ENCODE data around the gene ADRA1B.
"Not testable (repeated sequence)": the region's sequence is repeated elsewhere in the genome, so short reads cannot be mapped to it uniquely, and the experiment has no call there.

ADRA1B gene

GRCh38 chr5:159933531-159934485 is 17.5 kb downstream of the ADRA1B start:
- no peak for DNase-seq

DNA sequence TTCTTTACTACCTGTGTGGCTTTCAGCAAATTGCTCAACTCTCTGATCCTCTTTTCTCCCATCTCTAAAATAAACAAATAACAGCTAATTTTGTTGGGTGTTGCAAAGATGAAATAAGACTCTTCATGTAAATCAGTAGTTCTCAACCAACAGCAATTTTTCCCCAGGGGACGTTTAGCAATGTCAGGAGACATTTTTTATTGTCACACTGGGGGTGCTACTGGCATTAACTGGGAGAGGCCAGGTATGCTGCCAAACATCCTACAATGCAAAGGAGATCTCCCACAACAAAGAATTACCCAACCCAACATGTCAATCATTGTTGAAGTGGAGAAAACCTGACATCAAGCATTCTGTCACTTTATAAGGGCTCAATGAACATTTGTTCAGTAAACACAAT is 19.7 kb downstream of the ADRA1B start:
- DNase-seq: no peak

DNA sequence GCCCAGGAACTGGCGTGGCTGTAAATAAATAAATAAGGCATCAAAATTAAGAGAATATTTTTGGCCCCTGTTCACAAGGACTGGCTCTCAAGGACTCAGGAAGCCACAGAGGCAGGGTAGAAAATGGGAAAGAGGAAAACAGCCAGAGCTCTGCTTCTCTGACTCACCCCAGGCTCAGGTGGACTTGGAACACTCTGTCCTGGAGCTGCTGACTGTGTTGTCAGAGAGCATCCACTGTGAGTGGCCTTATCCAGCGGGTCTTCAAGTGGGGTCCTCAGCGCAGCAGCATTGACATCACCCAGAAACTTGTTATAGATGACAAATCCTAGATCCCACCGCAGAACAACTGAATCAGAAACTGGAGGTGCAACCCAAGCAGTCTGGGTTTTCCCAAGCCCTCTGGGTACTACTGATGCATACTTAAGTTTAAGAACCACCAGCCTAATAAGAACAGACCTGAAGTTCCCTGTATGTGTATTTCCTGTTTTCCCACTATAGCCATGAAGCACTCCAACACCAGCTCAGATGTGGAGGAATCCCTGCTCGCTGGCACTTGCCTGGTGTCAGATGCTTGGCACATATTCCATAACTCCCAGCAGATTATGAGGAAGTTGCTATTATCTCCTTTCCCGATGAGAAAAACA is 20.5 kb downstream of the ADRA1B start:
- DNase-seq: no peak

GRCh38 chr5:159937580-159937979 is 21.3 kb downstream of the ADRA1B start:
- no peak for DNase-seq

- DNase-seq: no peak
These were observed 27.0 kb downstream of the ADRA1B start for GRCh38 chr5:159943326-159943725.

- DNase-seq: no peak
These were observed 27.8 kb downstream of the ADRA1B start for GRCh38 chr5:159944056-159944600.

DNA sequence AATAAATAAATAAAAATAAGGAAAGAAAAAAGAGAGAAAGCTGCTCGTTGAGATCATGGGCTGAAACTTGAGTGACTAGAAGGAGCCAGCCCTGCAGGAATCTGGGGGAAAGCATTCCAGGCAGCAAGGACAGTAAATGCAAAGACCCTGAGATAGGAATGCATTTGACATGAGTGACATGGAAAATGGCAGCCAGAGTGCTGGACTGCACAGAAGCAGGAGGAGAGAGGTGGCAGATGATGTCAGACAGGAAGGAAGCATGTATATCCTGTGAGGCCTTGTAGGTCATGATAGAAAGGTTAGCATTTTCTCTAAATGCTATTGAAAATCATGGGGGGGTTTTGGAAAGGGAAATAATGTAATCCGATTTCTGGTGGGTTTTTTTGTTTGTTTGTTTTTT is 29.1 kb downstream of the ADRA1B start:
- DNase-seq: no peak

DNA sequence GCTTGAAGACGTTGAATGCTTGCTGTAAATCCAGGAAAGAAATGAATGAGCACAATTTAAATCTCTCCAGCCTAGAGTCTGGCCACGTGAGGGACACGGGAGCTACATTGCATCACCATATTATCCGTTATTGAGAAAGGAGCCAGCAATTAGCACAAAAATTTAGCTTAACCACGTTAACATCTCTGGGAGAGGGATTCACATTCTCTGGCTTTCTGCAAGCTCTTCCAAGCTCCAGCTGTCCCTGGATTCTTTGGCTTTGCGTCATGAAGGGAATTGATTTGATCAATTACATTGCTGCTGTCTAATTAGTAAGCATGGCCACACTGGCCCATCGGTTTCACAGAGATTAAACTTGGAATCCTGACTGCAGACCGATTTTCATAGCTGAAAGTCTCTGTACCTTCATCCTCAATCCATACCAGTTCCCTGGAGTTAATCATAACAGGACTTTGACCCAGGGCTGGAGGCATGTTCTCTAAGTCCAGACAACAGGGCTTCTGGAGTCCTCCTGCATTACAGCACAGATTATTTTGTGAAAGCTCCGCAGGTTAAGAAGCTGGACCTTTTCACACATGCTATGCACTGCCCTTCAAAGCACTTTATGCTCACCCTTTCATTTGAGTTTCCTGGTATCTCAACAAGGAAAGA is 31.6 kb downstream of the ADRA1B start:
- no peak for DNase-seq

DNA sequence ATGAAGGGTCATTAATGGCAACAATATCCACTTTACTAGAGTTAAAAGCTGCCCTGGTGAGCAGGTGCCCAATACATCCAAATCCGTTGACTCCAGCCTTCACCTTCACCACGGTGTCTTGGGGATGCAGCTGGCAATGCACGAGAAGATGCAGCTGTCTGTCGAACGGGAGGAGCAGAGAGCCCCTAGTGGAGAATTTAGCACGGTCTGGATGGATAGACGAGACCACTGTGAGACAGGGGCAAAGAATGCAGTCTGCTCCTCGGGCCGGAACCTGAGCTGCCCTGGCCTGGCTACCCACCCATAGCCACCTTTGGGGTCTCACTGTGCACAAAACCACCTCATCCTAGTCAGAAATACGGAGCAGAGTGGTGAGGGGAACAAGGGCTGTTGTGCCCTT is 35.1 kb downstream of the ADRA1B start:
- DNase-seq: no peak

- no peak for DNase-seq
These were observed 35.6 kb downstream of the ADRA1B start for GRCh38 chr5:159951834-159952233.

- no peak for DNase-seq
These were observed 37.3 kb downstream of the ADRA1B start for GRCh38 chr5:159953609-159954008.

DNA sequence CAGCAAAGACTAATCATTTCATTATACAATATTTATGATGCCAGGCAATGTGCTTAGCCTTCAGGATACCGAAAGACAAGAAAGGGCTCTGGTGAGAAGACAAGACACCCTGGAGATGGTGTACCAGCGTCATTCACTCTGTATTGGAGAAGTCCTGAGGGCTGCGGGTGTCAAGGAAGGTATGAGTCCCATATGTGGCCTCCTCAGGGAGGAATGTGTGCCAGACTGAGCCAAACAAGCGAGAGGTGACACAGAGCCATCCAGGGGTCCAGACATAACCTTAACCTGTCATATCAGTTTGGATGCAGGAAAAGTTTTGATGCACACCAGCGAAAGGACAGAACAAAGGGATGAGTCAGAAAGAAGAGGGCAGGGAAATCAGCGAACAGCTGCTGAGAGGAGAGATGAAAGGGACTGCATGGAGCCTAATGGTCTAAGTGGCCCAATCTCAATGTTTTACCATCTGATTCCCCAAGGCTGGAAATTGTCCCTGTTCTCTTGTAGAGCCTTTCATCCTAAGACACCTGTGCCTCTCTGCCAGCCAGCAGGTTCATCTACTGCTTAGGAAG is 38.9 kb downstream of the ADRA1B start:
- DNase-seq: no peak

- no peak for DNase-seq
These were observed 39.8 kb downstream of the ADRA1B start for GRCh38 chr5:159956074-159956473.

DNA sequence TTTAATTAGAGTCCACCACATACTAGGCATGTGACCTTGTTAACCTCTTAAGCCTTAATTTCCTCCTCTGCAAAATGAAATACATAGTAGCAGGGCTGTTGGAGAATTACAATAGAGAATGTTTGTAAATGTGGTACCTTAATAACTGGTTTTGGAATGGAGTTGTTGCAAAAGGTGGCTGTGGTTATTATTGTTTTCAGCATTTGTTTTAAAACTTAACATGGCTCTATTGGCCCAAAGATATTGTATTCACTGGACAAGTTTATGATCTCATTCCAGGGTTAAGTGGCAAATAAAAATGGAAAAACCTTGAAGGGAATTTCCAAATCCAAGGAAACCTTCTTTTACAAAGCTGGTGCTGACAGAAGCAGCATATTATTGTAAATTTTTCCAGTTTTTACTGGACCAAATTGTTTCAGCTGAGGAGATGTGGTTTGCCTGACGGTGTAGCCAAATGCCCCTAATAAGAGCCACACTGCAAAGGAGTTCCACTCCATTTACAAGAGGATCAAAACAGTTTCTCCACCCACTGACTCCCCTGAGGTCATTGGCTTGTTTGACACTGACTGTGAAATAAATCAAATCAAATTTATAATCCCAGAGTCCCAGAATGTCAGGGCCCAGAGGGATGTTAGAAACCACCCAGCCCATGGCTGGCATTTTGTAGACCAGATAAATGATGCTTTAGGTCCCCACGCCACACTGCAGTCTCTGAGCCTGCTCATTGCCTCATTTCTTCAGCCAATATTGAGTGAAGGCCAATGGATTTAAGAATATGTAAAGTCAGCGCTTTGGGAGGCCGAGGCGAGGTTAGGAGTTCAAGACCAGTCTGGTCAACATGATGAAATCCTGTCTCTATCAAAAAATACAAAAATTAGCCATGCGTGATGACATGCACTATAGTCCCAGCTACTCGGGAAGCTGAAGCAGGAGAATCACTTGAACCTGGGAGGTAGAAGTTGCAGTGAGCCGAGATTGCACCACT is 45.2 kb downstream of the ADRA1B start:
- no peak for DNase-seq

DNA sequence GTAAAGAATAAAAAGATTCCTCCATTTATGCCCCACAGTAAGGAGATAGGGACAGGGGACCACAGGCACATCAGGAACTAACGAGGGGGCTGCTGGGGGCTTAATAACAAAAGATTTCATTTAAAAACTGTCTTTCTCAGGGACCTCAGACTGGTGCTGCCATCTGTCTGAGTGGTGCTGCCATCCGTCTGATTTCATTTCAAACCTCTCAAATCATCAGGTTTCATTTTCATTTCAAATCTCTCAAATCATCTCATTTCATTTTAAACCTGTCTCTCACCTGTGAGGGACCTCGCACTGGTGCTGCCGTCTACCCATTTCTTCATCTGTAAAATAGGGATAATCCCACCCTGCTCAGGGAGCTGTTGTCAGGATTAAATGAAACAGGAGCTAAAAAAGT is 45.9 kb downstream of the ADRA1B start:
- no peak for DNase-seq

DNA sequence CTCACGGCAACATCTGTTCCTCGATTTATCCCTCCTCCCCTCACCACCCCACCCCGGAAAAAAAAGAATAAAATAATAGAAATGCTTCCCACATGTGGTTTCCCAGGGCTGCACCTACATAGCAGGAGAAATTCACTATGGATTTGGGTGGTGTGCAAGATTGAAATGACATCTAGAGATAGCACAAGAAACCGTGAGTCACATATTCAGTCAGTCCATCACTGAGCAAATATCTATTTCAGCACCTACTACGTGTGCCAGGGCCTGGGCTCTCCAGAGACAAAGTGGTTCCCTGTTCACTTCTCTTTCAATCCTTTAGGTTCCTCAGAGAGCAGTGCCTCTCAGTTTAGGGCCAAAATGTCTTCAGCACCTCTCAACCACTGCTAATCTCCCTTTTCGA is 47.7 kb downstream of the ADRA1B start:
- no peak for DNase-seq

DNA sequence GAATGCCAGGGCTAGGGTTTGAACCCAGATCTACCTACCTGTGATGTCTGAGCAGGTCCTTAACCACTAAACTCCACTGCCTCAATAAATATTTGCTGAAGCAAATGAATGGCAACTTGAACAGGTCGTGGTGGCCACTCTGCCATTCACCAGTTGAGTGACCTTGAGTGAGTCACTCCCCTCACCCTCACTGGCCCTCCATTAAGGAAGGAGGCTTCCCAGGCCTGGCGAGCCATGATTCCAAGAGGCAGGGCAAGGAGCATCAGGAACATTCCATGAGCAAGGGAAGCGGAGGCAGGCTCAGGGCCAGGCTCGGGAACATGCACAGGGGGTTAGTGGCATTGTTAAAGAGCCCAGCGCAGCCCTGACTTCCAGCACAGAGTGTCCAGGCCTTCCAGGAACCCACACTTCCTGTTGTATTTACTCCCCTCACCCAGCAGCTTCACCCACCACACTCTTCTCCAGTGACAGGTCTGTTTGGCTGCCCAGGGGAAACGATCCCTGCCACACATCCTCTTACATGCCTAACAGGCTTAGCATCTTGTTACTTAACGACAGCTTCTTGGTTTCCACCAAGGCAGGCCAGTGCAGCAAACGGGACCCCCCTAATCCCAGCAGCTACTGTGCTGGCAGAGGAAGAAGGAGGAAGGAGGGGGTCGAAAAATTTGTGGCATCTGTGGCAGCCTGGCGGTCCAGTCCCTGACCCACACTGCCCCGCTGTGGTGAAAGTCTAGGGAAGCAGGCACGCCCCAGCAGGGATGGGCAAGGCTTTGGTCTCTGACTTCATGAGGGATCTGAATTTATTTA is 49.0 kb downstream of the ADRA1B start:
- no peak for DNase-seq

DNA sequence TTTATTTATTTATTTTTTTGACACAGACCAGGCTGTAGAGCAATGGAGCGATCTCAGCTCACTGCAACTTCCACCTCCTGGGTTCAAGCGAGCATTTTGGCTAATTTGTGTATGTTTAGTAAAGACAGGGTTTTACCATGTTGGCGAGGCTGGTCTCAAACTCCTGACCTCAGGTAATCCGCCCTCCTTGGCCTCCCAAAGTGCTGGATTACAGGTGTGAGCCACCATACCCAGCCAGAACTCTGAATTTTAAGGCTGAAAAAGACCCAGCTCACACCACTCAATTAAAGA is 49.5 kb downstream of the ADRA1B start:
- DNase-seq: not testable (repeated sequence)

- DNase-seq: no peak
These were observed 53.7 kb downstream of the ADRA1B start for GRCh38 chr5:159969966-159970365.

GRCh38 chr5:159971038-159971437 is 54.8 kb downstream of the ADRA1B start:
- no peak for DNase-seq

GRCh38 chr5:159971514-159971913 is 55.2 kb downstream of the ADRA1B start:
- no peak for DNase-seq

All from NCI-H2029 treated with DMSO at 0.1 percent for 48 hours (cell line).